ENCODE results near the gene RALGAPA2.
"Not testable (repeated sequence)": the region's sequence is repeated elsewhere in the genome, so short reads cannot be mapped to it uniquely, and the experiment has no call there.

The RALGAPA2 gene

DNA sequence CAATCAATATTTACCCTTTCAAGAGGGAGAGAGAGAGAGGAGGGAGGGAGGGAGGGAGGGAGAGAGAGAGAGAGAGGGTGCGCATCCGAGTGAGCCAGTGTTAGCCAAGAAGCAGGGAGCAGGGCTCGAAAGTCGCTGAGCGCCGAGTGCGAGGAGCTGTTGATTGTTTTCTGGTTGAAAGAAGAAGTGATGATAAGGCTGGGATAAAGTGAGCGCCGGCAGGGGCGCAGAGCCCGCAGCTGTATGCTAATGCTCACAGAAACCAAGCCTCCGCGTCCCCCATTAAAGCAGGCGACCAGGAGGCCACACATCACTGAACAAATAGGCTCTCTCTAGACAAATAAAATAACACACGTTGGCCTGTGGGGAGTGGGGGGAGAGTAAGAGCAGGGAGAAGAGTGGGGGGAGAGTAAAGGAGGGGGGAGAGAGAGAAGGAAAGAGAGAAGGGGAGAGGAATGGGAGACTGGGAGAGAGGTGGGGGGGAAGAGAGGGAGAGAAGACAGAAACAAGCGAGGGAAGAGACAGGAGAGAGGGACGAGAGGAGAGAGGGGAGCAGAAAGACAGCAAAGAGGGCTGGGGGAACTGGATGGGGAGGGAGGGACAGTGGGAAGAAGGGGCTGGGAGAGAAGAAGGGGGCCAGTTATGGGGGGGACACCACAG, 349.5 kb downstream of the RALGAPA2 start:
- no peak for DNase-seq

DNA sequence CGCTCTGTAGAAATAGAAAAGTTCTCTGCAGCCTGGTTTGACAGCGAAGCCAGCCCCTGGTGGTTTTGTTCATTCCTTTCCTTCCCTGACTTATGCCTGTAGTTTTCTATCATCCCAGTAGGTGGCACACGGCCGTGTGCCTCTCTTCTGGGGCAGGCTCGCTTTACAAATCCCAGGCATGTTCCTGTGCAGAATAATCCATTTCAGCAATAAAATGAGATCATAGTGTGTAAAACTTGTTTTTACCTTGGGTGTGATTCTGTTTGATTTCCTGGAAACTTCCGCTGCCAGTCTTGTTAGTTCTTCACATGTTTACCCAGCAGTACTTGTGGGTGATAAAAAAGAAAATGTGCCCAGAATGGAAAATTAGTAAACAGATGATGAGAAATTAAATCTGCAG, 352.0 kb downstream of the RALGAPA2 start:
- DNase-seq: peak; percentile 52

DNA sequence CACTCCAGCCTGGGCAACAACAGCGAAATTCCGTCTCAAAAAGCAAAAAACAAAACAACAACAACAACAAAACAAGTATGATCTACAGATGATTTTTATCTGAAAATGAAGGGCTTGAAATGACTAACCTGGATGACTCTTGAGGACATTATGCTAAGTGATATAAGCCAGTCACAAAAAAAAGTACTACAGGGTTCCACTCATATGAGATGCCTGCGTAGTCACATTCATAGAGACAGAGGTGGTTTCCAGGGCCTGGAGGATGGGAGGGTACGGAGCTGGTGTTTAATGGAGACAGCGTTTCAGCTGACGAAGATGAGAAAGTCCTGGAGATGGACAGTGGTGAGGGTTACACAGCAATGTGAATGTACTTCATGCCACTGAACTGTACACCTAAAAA, 352.8 kb downstream of the RALGAPA2 start:
- DNase-seq: no peak

DNA sequence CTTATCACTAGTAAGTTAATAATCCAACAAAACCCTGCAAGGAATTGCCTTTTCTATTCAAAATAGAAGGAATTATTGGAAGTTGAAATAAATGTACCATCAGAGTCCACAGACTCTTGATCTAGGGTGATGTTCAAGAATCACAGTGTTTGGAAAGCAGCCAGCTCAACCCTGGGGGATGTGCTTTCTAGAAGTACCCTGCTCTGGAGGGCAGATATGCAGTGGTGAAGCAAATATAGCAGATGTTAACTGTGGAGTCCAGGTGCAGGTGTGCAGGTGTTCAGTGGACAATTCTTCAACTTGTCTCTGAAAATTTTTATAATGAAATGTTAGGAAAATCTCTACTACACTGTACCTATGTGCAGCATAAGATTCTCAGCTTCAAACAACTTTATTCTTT, 353.6 kb downstream of the RALGAPA2 start:
- DNase-seq: no peak

DNA sequence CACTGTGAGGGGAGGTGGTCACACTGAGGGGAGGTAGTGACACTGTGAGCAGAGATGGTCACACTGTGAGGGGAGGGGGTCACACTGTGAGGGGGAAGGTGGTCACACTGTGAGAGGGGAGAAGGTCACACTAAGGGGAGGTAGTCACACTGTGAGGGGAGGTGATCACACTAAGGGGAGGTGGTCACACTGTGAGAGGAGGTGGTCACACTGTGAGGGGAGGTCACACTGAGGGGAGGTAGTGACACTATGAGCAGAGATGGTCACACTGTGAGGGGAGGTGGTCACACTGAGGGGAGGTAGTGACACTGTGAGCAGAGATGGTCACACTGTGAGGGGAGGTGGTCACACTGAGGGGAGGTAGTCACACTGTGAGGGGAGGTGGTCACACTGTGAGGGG, 356.9 kb downstream of the RALGAPA2 start:
- not testable (repeated sequence) for DNase-seq

DNA sequence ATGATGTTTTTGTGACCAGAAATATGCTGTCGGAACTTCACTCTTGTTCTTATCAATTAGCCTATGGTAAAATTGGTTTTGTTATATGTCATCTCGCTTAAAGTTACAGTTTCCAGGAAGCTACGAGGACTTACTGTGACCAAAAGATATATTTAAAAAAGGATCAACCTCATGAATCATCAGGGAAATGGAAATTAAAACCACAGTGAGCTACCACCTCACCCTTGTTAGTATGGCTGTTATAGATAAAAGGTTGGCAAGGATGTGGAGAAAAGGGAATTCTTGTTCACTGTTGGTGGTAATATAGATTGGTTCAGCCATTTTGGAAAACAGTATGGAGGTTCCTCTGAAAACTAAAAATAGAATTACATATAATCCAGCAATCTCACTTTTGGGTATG, 358.9 kb downstream of the RALGAPA2 start:
- DNase-seq: no peak

DNA sequence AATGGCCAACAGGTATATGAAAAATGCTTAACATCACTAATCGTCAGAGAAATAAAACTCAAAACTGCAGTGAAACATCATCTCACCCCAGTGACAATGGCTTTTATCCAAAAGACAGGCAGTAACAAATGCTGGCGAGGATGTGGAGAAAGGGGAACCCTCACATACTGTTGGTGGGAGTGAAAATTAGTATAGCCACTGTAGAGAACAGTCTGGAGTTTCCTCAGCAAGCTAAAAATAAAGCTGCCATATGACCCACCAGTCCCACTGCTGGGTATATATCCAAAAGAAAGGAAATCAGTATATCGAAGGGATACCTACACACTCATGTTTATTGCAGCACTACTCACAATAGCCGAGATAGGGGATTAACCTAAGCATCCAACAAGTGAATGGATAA, 368.0 kb downstream of the RALGAPA2 start:
- no peak for DNase-seq

DNA sequence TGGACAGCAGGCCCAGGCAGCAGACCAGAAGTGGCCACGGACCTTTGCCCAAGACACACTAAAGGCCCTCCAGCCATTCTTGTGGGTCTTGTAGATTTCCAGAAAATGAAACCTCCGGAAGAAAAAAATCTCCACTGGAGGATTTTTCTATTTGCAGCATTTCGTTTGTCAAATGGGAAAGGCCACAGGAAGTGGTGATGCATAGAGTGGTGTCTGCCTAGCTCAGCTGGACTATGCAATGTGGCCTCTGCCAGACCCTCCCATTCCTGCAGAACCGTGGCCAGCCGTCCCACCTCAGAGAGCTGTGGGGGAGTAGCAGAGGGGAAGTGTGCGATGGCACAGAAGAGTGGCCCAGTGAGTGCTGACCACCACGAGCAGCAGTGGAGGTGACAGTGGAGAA, 368.5 kb downstream of the RALGAPA2 start:
- no peak for DNase-seq
